Lower leg skin (tissue), 3 donors: Measurements from ENCODE around the gene GZMB.

Source experiments
- CTCF ChIP-seq, 3 donors: fragments of 450-650 bp; IDR thresholded peaks; one replicate each; pipeline ENCODE4 v1.5.1; 2016; ENCODE audit warnings: antibody characterized with exemption in 3 of 3, mild to moderate bottlenecking in 3 of 3, moderate library complexity in 2 of 3
- POLR2A ChIP-seq, 2 donors: fragments of 450-650 bp; IDR thresholded peaks; one replicate each; pipeline ENCODE4 v1.6.1; 2016 to 2017; ENCODE audit warnings: antibody characterized with exemption in 2 of 2, mild to moderate bottlenecking in 1 of 2, moderate library complexity in 1 of 2

- no peak for TF ChIP-seq POLR2A (IDR thresholded peaks at IDR 0.05)
- no peak for TF ChIP-seq CTCF (IDR thresholded peaks at IDR 0.05)
Measured at GRCh38 chr14:24607635-24608514, 26.1 kb downstream of the GZMB start.
